ENCODE results near the gene GET4. TPM values are rescaled to one million over a fixed set of nuclear protein-coding genes. Genes with fewer than 3 reads are reported as not detected.

GET4 gene
- total RNA-seq, 1 experiment from 2014 or later, result 120 TPM

DNA sequence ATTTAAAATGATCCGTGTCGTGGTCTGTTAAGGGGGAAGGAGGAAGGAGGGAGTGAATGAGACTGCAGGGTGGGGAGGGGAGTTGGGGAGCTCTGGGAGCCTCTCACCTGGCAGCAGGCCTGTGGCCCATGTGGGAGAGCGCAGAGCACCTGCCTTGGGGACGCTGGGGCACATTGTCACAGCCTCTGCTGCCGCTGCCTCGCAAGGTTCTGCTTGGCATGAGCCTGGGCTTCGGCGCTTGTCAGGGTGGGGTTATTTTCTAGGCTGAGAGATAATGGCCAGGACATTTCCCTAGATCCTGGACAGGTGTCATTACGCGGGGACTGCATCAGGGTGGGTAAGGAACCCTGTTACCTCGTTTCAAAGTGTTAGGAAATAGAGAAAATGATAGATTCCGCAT, 46.3 kb upstream of the GET4 start:
- H3K36me3 ChIP-seq (ENCODE audit: low read depth), result peaks cover 4% of the 10 kb centered on the region; the same call in 1 of the 2 replicates
- H3K4me1 ChIP-seq (replicated peaks; ENCODE audit: insufficient read depth), result peaks cover 57% of the 10 kb centered on the region
- CTCF ChIA-PET, result no interaction called here

DNA sequence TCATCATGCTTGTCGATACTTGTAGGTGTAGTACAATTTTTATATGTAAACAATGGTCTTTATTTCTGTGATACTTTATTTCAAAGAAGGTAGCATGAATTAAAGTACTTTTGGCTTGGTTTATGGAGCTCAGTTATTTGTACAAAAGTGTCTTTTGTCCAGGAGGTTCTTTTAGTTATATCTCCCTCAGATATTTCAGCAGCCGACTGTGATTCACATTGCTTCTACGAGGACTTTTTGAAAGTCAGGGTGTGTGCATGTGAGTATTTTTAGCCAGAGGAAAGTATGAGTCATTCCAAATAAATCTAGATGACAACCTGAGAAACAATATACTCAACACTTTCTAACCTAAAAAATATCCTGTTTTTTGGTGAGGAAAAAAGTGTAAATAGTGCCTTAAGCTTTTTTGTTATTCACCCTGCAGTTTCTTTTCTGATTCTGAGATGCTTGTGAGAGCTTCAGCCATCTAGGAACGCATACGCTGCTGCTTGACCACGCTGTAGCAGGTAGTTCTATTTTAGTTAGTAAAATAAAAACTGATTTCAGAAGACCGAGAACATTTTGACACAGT, 44.7 kb upstream of the GET4 start:
- no peaks in the 10 kb centered on the region for H4K20me1 ChIP-seq (ENCODE audit: insufficient read depth)
- peaks cover 88% of the 10 kb centered on the region for H3K79me2 ChIP-seq (ENCODE audit: low read depth)
- TF ChIP-seq EZH2 (IDR thresholded peaks at IDR 0.05; ENCODE audit: low read depth) (no peak), CTCF (conservative IDR thresholded peaks at IDR 0.05) (no peak)
- ChIA-PET POLR2A (ENCODE audit: unreplicated experiment) (interaction anchor here (0.6 to 3.2 kb wide), 11 partner anchors 11 to 623 kb away, joined by 3 to 50 read pairs (median 4); partner anchors contain the start of genes COX19 and GET4), CTCF (interaction anchor here (0.6 to 0.7 kb wide), 4 partner anchors 12 to 234 kb away, joined by 3 to 7 read pairs (median 4); no protein-coding TSS in a partner anchor)
- peaks cover 57% of the 10 kb centered on the region for H3K4me1 ChIP-seq (replicated peaks; ENCODE audit: insufficient read depth)
- H3K27me3 ChIP-seq (ENCODE audit: insufficient read depth, low read depth), result no peaks in the 10 kb centered on the region
- H3K9me3 ChIP-seq (ENCODE audit: insufficient read depth, low read depth), result no peaks in the 10 kb centered on the region
- H3K27ac ChIP-seq, result peak overlapping the region; percentile 97
- H3K36me3 ChIP-seq (ENCODE audit: low read depth), result peaks cover 9% of the 10 kb centered on the region
- no peaks in the 10 kb centered on the region for H3K9me2 ChIP-seq (ENCODE audit: insufficient read depth)
- DNase-seq, result peak; percentile 58 to 93
- no peak overlapping the region for H2AFZ ChIP-seq
- H3K4me2 ChIP-seq, result peak overlapping the region; percentile 82
- BruUV-seq (replicated peaks), result no TSS peak
- peak overlapping the region; percentile 46; the same call in 1 of the 2 replicates for H3K4me3 ChIP-seq
- H3F3A ChIP-seq (ENCODE audit: insufficient read depth, low read depth), result peaks cover 51% of the 10 kb centered on the region
- intact Hi-C loops (cut with micrococcal nuclease; ENCODE audit: unreplicated experiment), result loop anchor here (1.0 to 10.0 kb wide), 8 partner anchors 14 to 623 kb away; partner anchors contain the start of genes GET4 and MICALL2

More for the DNA sequence above, 46.3 kb upstream of the GET4 start:
- Histone ChIP-seq H3K27me3 (ENCODE audit: insufficient read depth, low read depth) (no peaks in the 10 kb centered on the region), H3K9me3 (ENCODE audit: insufficient read depth, low read depth) (no peaks in the 10 kb centered on the region), H4K20me1 (ENCODE audit: insufficient read depth) (no peaks in the 10 kb centered on the region), H3K27ac (peak overlapping the region; percentile 97), H2AFZ (no peak overlapping the region), H3K4me3 (no peak overlapping the region), H3K79me2 (ENCODE audit: low read depth) (peaks cover 88% of the 10 kb centered on the region), H3K9me2 (ENCODE audit: insufficient read depth) (no peaks in the 10 kb centered on the region), H3F3A (ENCODE audit: insufficient read depth, low read depth) (peaks cover 53% of the 10 kb centered on the region), H3K4me2 (peak overlapping the region; percentile 82)
- BruUV-seq (replicated peaks), result no TSS peak
- intact Hi-C loops (cut with micrococcal nuclease; ENCODE audit: unreplicated experiment), result loop anchor here (2.0 to 10.0 kb wide), 3 partner anchors 43 to 625 kb away; partner anchors contain the start of gene MICALL2
- POLR2A ChIA-PET (ENCODE audit: unreplicated experiment), result interaction anchor here (0.6 kb wide), 2 partner anchors 12 to 14 kb away, joined by 4 to 12 read pairs; no protein-coding TSS in a partner anchor
- TF ChIP-seq EZH2 (IDR thresholded peaks at IDR 0.05; ENCODE audit: low read depth), result no peak
- no peak for TF ChIP-seq CTCF (conservative IDR thresholded peaks at IDR 0.05)
- no peak for DNase-seq

GRCh38 chr7:832167-832967, 44.0 kb upstream of the GET4 start, which contains the start of gene SUN1:
TSS of gene SUN1 (plus strand) at chr7:832476. CDS start at chr7:832525, 49 bp downstream.
- Histone ChIP-seq H3K9me2 (ENCODE audit: insufficient read depth) (no peaks in the 10 kb centered on the region), H3K4me3 (peak within 1 kb of the TSS; percentile 46), H2AFZ (no peak within 1 kb of the TSS), H3K79me2 (ENCODE audit: low read depth) (peaks cover 88% of the 10 kb centered on the region), H3K4me2 (peak within 1 kb of the TSS; percentile 82), H4K20me1 (ENCODE audit: insufficient read depth) (no peaks in the 10 kb centered on the region), H3K36me3 (ENCODE audit: low read depth) (peaks cover 10% of the 10 kb centered on the region), H3K27me3 (ENCODE audit: insufficient read depth, low read depth) (no peaks in the 10 kb centered on the region), H3K27ac (peak within 1 kb of the TSS; percentile 97), H3F3A (ENCODE audit: insufficient read depth, low read depth) (peaks cover 51% of the 10 kb centered on the region), H3K4me1 (replicated peaks; ENCODE audit: insufficient read depth) (peaks cover 57% of the 10 kb centered on the region), H3K9me3 (ENCODE audit: insufficient read depth, low read depth) (no peaks in the 10 kb centered on the region)
- intact Hi-C loops (cut with micrococcal nuclease; ENCODE audit: unreplicated experiment), result loop anchor here (1.0 to 10.0 kb wide), 6 partner anchors 15 to 622 kb away; partner anchors contain the start of gene MICALL2
- DNase-seq, result peak; percentile 90 to 96
- CTCF ChIA-PET, result interaction anchor here (0.6 to 0.7 kb wide), 2 partner anchors 14 to 233 kb away, joined by 4 to 8 read pairs; no protein-coding TSS in a partner anchor
- BruUV-seq (replicated peaks), result no TSS peak
- POLR2A ChIA-PET (ENCODE audit: unreplicated experiment), result interaction anchor here (0.6 to 3.2 kb wide), 9 partner anchors 11 to 623 kb away, joined by 3 to 50 read pairs (median 4); partner anchors contain the start of gene COX19
- TF ChIP-seq CTCF (conservative IDR thresholded peaks at IDR 0.05), result no peak
- no peak for TF ChIP-seq EZH2 (IDR thresholded peaks at IDR 0.05; ENCODE audit: low read depth)
